ENCODE measurements around the gene PRND. TPM values are rescaled to one million over a fixed set of nuclear protein-coding genes. Genes with fewer than 3 reads are reported as not detected.

Gene PRND
- total and polyA plus RNA-seq, 11 donors, result 0.06 to 0.45 (median 0.25) TPM; not detected in 7

DNA sequence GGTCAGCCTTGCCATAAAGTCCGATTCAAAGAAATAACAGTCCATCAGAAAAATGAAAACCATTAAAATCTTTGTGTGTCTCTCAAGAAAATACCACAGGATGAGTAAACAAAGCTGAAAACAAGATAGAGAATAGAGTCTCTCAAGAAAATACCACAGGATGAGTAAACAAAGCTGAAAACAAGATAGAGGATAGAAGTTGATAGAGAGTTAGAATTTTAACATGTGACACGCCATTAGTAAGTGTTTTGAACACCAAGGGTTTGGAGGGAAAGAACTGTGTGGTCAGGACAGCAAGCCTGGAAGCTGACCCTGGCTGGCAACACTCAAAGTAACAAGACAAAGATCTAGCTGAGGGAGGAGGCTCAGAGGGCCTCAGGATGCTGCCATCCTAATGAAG, 43.9 kb upstream of the PRND start:
- H3K9me3 ChIP-seq, result no peaks in the 10 kb centered on the region
- H3K4me1 ChIP-seq, result peaks cover 0 to 20% (median 10%) of the 10 kb centered on the region in 12 donors
- 88 to 97% (median 91%) methylated on average over 2 of the region's 2 CpGs for WGBS, 4 donors
- H3K4me3 ChIP-seq, result no peak overlapping the region
- ATAC-seq, result no peak
- H3K36me3 ChIP-seq, result no peaks in the 10 kb centered on the region
- H3K27ac ChIP-seq, result no peak overlapping the region
- intact Hi-C loops (cut with DNase I), result loop anchor here in 1 of 10 donors (5.0 kb wide), 1 partner anchor 61 kb away; no protein-coding TSS in a partner anchor
- DNase-seq, result no peak
- H3K27me3 ChIP-seq, result no peaks in the 10 kb centered on the region
- no peak for TF ChIP-seq POLR2A (IDR thresholded peaks at IDR 0.05)
- no peak for TF ChIP-seq CTCF (IDR thresholded peaks at IDR 0.05)

- 29 to 39% (median 37%) methylated on average over 6 of the region's 6 CpGs for WGBS, 4 donors
- Histone ChIP-seq H3K27ac (peak overlapping the region in 11 of 12 donors; percentile 31 to 74 (median 64)), H3K4me1 (peaks cover 0 to 25% (median 10%) of the 10 kb centered on the region in 12 donors), H3K36me3 (no peaks in the 10 kb centered on the region), H3K9me3 (no peaks in the 10 kb centered on the region), H3K27me3 (no peaks in the 10 kb centered on the region), H3K4me3 (no peak overlapping the region)
- DNase-seq, result no peak
- intact Hi-C loops (cut with DNase I), result no loop called here
- ATAC-seq, result peak; percentile 41 to 76 (median 62)
- TF ChIP-seq POLR2A (IDR thresholded peaks at IDR 0.05), result no peak
- TF ChIP-seq CTCF (IDR thresholded peaks at IDR 0.05), result no peak
Measured at GRCh38 chr20:4681401-4681800, 40.3 kb upstream of the PRND start.

DNA sequence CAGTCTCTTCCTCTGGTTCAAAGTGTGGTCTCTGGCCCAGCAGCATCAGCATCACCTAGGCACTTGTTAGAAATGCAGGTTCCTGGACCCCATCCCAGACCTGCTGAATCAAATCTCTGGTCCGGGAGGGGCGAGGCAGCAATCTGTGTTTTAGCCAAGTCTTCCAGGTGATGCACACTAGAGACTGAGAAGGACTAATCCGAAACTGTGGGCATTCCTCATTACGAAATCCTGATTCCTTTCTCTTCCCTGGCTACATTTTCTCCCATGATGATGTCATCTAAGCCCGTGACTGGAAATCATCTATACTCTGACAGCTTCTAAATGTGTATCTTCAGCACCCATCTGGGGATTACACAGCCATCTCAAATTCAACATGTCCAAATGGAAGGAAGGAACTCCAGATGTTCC, 39.7 kb upstream of the PRND start:
- H3K27me3 ChIP-seq, result no peaks in the 10 kb centered on the region
- peak overlapping the region in 10 of 12 donors; percentile 31 to 74 (median 64) for H3K27ac ChIP-seq
- TF ChIP-seq CTCF (IDR thresholded peaks at IDR 0.05) (no peak), POLR2A (IDR thresholded peaks at IDR 0.05) (no peak)
- 28 to 46% (median 35%) methylated on average over 5 of the region's 5 CpGs for WGBS, 4 donors
- no peaks in the 10 kb centered on the region for H3K9me3 ChIP-seq
- no peak overlapping the region for H3K4me3 ChIP-seq
- H3K4me1 ChIP-seq, result peaks cover 0 to 26% (median 10%) of the 10 kb centered on the region in 12 donors
- intact Hi-C loops (cut with DNase I), result no loop called here
- ATAC-seq (no peak), DNase-seq (no peak)
- H3K36me3 ChIP-seq, result no peaks in the 10 kb centered on the region

DNA sequence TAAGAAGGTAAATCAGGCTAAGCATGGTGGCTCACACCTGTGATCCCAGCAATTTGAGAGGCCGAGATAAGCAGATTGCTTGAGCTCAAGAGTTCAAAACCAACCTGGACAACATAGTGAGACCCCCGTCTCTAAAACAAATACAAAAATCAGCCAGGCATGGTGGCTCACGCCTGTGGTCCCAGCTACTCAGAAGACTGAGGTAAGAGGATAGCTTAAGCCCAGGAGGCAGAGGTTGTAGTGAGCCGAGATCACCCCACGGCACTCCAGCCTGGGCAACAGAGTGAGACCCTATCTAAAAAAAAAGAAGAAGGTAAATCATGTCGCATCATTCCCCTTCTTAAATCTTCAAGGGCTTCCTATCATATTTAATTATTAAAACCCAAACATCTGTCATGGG, 39.0 kb upstream of the PRND start:
- ATAC-seq (no peak), DNase-seq (no peak)
- Histone ChIP-seq H3K4me3 (no peak overlapping the region), H3K9me3 (no peaks in the 10 kb centered on the region), H3K4me1 (peaks cover 0 to 33% (median 13%) of the 10 kb centered on the region in 12 donors), H3K36me3 (no peaks in the 10 kb centered on the region), H3K27me3 (no peaks in the 10 kb centered on the region), H3K27ac (no peak overlapping the region)
- TF ChIP-seq CTCF (IDR thresholded peaks at IDR 0.05) (no peak), POLR2A (IDR thresholded peaks at IDR 0.05) (no peak)
- WGBS, 4 donors, result 95 to 98% (median 96%) methylated on average over 6 of the region's 6 CpGs
- intact Hi-C loops (cut with DNase I), result no loop called here
